Astrocyte of the hippocampus (primary cell): ENCODE data around the gene VAV1.
"Not testable (repeated sequence)": the region's sequence is repeated elsewhere in the genome, so short reads cannot be mapped to it uniquely, and the experiment has no call there.

Source experiments
- DNase-seq: peaks from one replicate; pipeline ENCODE4 v3.0.0; 2011; ENCODE audit warnings: low read depth, low spot score

The VAV1 gene

GRCh38 chr19:6847828-6848200, 75.3 kb downstream of the VAV1 start:
- no peak for DNase-seq

GRCh38 chr19:6848986-6849385, 76.5 kb downstream of the VAV1 start:
- no peak for DNase-seq

- DNase-seq, result no peak
Observed at GRCh38 chr19:6849876-6850275, 77.4 kb downstream of the VAV1 start.

- no peak for DNase-seq
Observed at GRCh38 chr19:6851359-6851758, 78.9 kb downstream of the VAV1 start.

GRCh38 chr19:6852001-6852400, 79.5 kb downstream of the VAV1 start:
- DNase-seq, result no peak

GRCh38 chr19:6853868-6854267, 81.4 kb downstream of the VAV1 start:
- DNase-seq, result no peak

GRCh38 chr19:6854758-6855157, 82.2 kb downstream of the VAV1 start:
- DNase-seq, result no peak

- DNase-seq, result no peak
Observed at GRCh38 chr19:6856749-6857372, 84.4 kb downstream of the VAV1 start.

- DNase-seq, result no peak
Observed at GRCh38 chr19:6861683-6862286, 89.3 kb downstream of the VAV1 start.

- DNase-seq, result peak; percentile 89
Observed at GRCh38 chr19:6862673-6863078, 90.2 kb downstream of the VAV1 start.

- no peak for DNase-seq
Observed at GRCh38 chr19:6864325-6864940, 91.9 kb downstream of the VAV1 start.

- DNase-seq, result no peak
Observed at GRCh38 chr19:6865849-6866248, 93.3 kb downstream of the VAV1 start.

- DNase-seq, result no peak
Observed at GRCh38 chr19:6866741-6867151, 94.2 kb downstream of the VAV1 start.

- DNase-seq, result no peak
Observed at GRCh38 chr19:6868351-6868750, 95.8 kb downstream of the VAV1 start.

- not testable (repeated sequence) for DNase-seq
Observed at GRCh38 chr19:6869151-6869882, 96.8 kb downstream of the VAV1 start.

- no peak for DNase-seq
Observed at GRCh38 chr19:6873708-6874431, 101.4 kb downstream of the VAV1 start.

GRCh38 chr19:6875218-6875617, 102.7 kb downstream of the VAV1 start:
- DNase-seq, result no peak

- DNase-seq, result no peak
Observed at GRCh38 chr19:6876748-6877147, 104.2 kb downstream of the VAV1 start.

- no peak for DNase-seq
Observed at GRCh38 chr19:6877766-6878165, 105.3 kb downstream of the VAV1 start.

- DNase-seq, result no peak
Observed at GRCh38 chr19:6886277-6886897, 113.9 kb downstream of the VAV1 start.

- DNase-seq, result no peak
Observed at GRCh38 chr19:6887316-6887715, 114.8 kb downstream of the VAV1 start, which contains the start of gene ADGRE1. Gene ADGRE1 (plus strand): TSS chr19:6887579. CDS start chr19:6887609, 30 bp downstream.
